Suprapubic skin (tissue), 4 donors: ENCODE measurements around the gene ZCCHC24. TPM values are rescaled to one million over a fixed set of nuclear protein-coding genes. Genes with fewer than 3 reads are reported as not detected.

Experiments used
- DNase-seq, 2 donors: peaks; one replicate each; pipeline ENCODE4 v3.0.0-alpha.2; 2019; ENCODE audit warnings: low spot score in 2 of 2
- H3K27ac ChIP-seq: fragments of 200-600 bp; sonication (generic); one replicate; pipeline ENCODE4 v1.5.1; 2019
- H3K27me3 ChIP-seq: fragments of 200-600 bp; sonication (generic); one replicate; pipeline ENCODE4 v1.5.1; 2019
- H3K36me3 ChIP-seq: fragments of 200-600 bp; sonication (generic); one replicate; pipeline ENCODE4 v1.5.1; 2019
- H3K4me1 ChIP-seq: fragments of 200-600 bp; sonication (generic); one replicate; pipeline ENCODE4 v1.5.1; 2019
- H3K4me3 ChIP-seq: fragments of 200-600 bp; sonication (generic); one replicate; pipeline ENCODE4 v1.5.1; 2019; ENCODE audit warnings: mild to moderate bottlenecking
- H3K9me3 ChIP-seq: fragments of 200-600 bp; sonication (generic); one replicate; pipeline ENCODE4 v1.5.1; 2019
- EP300 ChIP-seq: sonication (generic); formaldehyde crosslinking; IDR thresholded peaks from one replicate; pipeline ENCODE4 v1.6.1; 2017; ENCODE audit warnings: antibody characterized with exemption
- POLR2A ChIP-seq, 2 donors: fragments of 450-650 bp; IDR thresholded peaks; one replicate each; pipeline ENCODE4 v1.6.1; 2017; ENCODE audit warnings: antibody characterized with exemption in 2 of 2, mild to moderate bottlenecking in 2 of 2, moderate library complexity in 2 of 2
- POLR2AphosphoS5 ChIP-seq, 3 donors: sonication (generic); formaldehyde crosslinking; IDR thresholded peaks; one replicate each; pipeline ENCODE4 v1.6.1; 2017; ENCODE audit warnings: antibody characterized with exemption in 3 of 3
- WGBS: methylation state at CpG from one replicate; pipeline ENCODE4 v1.1.5; 2018; 5-methylcytosine and 5-hydroxymethylcytosine counted together
- total RNA-seq, 4 donors: library from RNA; depleted of rRNA; stranded (reverse); fragments of >200 nt; gene quantifications; one replicate each; pipeline ENCODE4 v1.1.0, GENCODE V29; 2016
- TF ChIP-seq, protein P1 (sequence below), 2 donors: fragments of 200-600 bp in 1 of 2; fragments of 450-650 bp in 1 of 2; sonication (generic) in 1 of 2; IDR thresholded peaks; one replicate each; pipeline ENCODE4 v1.5.1; 2016 to 2019; ENCODE audit warnings: antibody characterized with exemption in 2 of 2, mild to moderate bottlenecking in 1 of 2, moderate library complexity in 1 of 2

ZCCHC24 gene
- total RNA-seq, 4 donors from 2014 or later: 8.9 to 17.3 (median 12.8) TPM

DNA sequence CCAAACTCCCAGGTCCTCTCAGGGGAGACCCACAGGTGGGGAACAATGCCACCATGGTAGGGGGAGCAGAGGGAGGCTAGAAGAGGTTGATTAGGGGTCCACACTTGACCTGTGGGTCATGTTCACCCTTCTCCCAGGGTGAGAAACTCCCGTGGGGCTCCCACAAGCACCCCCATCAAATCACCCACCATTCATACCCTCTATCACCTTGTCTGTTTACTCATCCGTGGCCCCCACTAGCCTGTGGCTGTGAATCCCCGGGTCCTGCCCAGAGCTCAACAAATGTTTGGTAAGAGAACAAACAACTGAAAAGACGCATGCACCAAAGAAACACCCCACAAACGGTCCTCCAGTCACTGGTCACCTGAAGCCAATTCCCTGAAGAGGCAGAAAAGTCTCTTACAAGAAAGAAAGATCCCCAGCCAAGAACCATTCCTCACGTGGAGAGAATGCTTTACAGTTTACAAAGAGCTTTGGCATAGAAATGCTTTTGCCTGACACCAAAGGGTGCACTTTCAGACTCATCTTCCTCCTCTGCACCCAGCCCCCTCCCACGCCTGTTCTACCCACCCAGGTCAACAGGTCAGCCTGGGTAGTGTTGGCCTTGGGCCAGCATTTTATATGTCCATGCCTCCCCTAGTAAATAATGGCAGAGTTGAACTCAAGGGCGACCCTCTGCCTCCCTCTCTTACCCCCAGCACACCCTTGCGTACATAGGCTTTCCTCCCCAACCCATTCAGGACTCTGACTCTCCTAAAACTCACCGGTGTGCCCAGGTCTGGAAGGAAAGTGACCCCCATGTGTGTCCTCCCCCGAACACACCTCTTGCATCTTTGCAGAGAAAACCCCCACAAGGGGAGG lies 1.9 kb downstream of the ZCCHC24 start:
- TF ChIP-seq EP300: no peak
- TF ChIP-seq, protein P1, sequence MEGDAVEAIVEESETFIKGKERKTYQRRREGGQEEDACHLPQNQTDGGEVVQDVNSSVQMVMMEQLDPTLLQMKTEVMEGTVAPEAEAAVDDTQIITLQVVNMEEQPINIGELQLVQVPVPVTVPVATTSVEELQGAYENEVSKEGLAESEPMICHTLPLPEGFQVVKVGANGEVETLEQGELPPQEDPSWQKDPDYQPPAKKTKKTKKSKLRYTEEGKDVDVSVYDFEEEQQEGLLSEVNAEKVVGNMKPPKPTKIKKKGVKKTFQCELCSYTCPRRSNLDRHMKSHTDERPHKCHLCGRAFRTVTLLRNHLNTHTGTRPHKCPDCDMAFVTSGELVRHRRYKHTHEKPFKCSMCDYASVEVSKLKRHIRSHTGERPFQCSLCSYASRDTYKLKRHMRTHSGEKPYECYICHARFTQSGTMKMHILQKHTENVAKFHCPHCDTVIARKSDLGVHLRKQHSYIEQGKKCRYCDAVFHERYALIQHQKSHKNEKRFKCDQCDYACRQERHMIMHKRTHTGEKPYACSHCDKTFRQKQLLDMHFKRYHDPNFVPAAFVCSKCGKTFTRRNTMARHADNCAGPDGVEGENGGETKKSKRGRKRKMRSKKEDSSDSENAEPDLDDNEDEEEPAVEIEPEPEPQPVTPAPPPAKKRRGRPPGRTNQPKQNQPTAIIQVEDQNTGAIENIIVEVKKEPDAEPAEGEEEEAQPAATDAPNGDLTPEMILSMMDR (IDR thresholded peaks at IDR 0.05): no peak
- no peak for TF ChIP-seq POLR2A (IDR thresholded peaks at IDR 0.05)
- no peak for TF ChIP-seq POLR2AphosphoS5 (IDR thresholded peaks at IDR 0.05)
- peak; percentile 71 to 75 for DNase-seq
- no peaks in the 10 kb centered on the region for H3K27me3 ChIP-seq
- 51% methylated on average over 11 of the region's 11 CpGs for WGBS
- peaks cover 65% of the 10 kb centered on the region for H3K4me1 ChIP-seq
- peak overlapping the region; percentile 95 for H3K27ac ChIP-seq
- H3K9me3 ChIP-seq: no peaks in the 10 kb centered on the region
- no peaks in the 10 kb centered on the region for H3K36me3 ChIP-seq
- H3K4me3 ChIP-seq: peak overlapping the region; percentile 93

DNA sequence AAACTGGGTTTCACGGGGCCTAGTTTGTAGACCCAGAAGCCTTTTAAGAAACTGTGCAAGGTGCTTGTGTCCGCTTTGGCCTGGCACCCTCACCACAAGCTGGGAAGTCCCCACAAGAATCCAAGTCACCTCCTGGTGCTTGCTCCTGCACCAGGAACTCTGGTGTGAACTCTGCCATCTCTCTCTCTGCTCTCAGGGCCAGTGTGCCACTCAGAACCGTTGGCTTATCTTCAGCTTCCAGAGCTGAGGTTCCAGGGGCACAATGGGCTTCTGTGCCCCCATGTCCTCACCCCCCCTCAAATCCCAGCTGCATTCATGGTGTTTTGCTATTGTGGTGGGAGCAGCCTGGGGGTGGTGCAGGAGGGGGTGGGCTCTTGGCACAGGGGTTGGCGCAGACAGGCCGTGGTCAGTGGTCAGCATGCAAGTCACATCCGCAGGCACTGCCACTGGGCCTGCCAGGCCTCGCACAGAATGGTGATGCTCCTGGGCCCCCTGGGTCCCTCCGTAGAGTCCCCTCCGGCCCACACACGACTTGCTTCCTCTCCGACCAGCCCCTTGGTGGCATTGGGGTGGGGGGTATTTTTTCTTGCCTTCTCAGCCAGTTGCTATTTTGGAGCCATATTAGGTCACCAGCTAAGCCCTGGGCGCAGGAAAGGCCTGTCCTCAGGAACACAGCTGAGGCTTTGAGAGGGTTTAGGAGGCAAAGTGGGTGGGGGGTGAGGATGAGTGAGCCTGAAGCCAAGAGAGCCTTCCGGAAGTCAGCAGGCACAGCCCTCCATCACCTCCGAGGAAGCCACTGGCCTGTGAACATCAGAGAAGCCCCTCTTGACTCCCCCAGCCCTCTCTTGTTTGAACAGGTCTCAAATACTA lies 3.0 kb downstream of the ZCCHC24 start:
- Histone ChIP-seq H3K4me1 (peaks cover 77% of the 10 kb centered on the region), H3K27ac (peak overlapping the region; percentile 63)

DNA sequence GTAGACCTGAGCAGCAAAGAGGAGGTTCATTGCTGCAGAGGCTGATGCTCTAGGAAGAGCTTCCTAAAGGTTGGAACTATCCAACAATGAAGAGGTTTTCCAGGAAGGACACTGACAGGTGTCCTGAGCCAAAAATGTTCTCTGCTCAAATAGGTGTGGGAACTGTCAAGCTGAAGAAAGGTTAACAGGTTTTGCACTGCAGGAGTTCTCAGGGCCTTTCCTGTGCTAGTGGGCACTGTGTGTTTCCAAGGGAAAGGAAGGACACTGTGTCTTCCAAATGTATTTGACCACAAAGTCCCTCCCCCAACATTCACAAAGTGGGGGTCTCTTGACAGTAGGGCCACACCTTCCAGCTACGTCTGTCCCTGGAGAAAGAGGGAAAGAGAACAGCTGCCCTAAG lies 4.0 kb downstream of the ZCCHC24 start:
- Histone ChIP-seq H3K9me3 (no peaks in the 10 kb centered on the region), H3K4me1 (peaks cover 84% of the 10 kb centered on the region), H3K27me3 (no peaks in the 10 kb centered on the region), H3K4me3 (no peak overlapping the region), H3K27ac (peak overlapping the region; percentile 63), H3K36me3 (peaks cover 4% of the 10 kb centered on the region)
- WGBS: 64% methylated on average over 1 of the region's 1 CpG
- TF ChIP-seq, protein P1 (IDR thresholded peaks at IDR 0.05): no peak
- TF ChIP-seq POLR2AphosphoS5 (IDR thresholded peaks at IDR 0.05): no peak
- no peak for DNase-seq

More for the DNA sequence above, 3.0 kb downstream of the ZCCHC24 start:
- Histone ChIP-seq H3K9me3 (no peaks in the 10 kb centered on the region), H3K4me3 (peak overlapping the region; percentile 93), H3K27me3 (no peaks in the 10 kb centered on the region), H3K36me3 (no peaks in the 10 kb centered on the region)
- TF ChIP-seq POLR2A (IDR thresholded peaks at IDR 0.05) (no peak), EP300 (no peak), POLR2AphosphoS5 (IDR thresholded peaks at IDR 0.05) (no peak)
- TF ChIP-seq, protein P1 (IDR thresholded peaks at IDR 0.05): no peak
- WGBS: 66% methylated on average over 10 of the region's 14 CpGs
- peak; percentile 48 to 76 for DNase-seq

DNA sequence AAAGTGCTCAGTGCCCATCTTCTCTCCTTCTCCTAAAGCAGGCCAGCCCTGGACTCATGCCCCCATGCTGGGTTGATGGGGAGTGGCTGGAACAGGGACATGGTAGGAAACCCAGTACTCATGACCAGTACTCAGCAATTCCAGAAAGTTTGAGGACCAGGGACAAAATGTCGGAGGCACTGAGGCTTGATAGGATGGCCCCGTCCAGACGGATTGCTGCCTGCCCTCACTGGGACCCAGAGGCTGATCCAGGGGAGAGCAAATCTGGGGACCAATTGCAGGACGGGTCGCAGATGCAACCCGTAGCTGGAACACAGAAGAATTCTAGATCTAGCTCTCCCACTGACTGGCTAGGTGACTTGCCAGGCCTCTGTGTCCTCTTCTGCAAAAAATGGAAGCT lies 5.1 kb downstream of the ZCCHC24 start:
- WGBS: 88% methylated on average over 6 of the region's 6 CpGs
- H3K4me3 ChIP-seq: no peak overlapping the region
- no peaks in the 10 kb centered on the region for H3K9me3 ChIP-seq
- peak overlapping the region; percentile 39 for H3K27ac ChIP-seq
- H3K36me3 ChIP-seq: peaks cover 5% of the 10 kb centered on the region
- H3K4me1 ChIP-seq: peaks cover 89% of the 10 kb centered on the region
- no peaks in the 10 kb centered on the region for H3K27me3 ChIP-seq
- no peak for DNase-seq
- TF ChIP-seq POLR2A (IDR thresholded peaks at IDR 0.05) (no peak), POLR2AphosphoS5 (IDR thresholded peaks at IDR 0.05) (no peak), EP300 (no peak)
- TF ChIP-seq, protein P1 (IDR thresholded peaks at IDR 0.05): no peak

DNA sequence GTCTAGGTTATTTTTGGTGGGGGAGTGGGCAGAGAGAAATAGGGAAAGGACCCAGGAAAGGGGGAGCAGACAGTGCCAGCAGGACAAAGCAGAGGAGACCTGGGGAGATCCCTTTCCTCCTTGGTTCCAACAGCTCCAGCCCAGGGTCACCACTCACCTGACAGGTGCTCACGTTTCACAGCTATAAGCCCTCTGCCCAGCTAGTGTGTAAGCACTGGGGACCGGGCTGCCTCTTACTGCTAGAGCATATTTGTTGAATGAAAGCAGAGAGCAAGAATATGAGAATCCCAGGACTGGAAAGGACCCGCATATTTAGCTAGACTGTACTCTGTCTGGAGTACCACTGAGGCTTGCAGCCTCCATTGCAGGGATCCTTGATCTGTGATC lies 6.7 kb downstream of the ZCCHC24 start:
- Histone ChIP-seq H3K9me3 (no peaks in the 10 kb centered on the region), H3K27me3 (no peaks in the 10 kb centered on the region), H3K4me1 (peaks cover 90% of the 10 kb centered on the region), H3K4me3 (no peak overlapping the region), H3K27ac (no peak overlapping the region), H3K36me3 (peaks cover 5% of the 10 kb centered on the region)
- peak in 1 of 2 donors; percentile 55 for DNase-seq
- TF ChIP-seq, protein P1 (IDR thresholded peaks at IDR 0.05): no peak
- TF ChIP-seq POLR2A (IDR thresholded peaks at IDR 0.05): no peak
- TF ChIP-seq EP300: no peak
- no peak for TF ChIP-seq POLR2AphosphoS5 (IDR thresholded peaks at IDR 0.05)
- 84% methylated on average over 3 of the region's 3 CpGs for WGBS
